OCI-LY7 (cell line): ENCODE results near the gene EPHA1.

Source experiments
- CTCF ChIP-seq: fragments of 200-600 bp; sonication (generic); conservative IDR thresholded peaks from 2 replicates; pipeline ENCODE4 v1.5.1; 2014; ENCODE audit warnings: mild to moderate bottlenecking, antibody characterized with exemption, low read length, moderate library complexity, mixed read lengths
- EZH2phosphoT487 ChIP-seq: fragments of 200-600 bp; sonication (generic); IDR thresholded peaks from 2 replicates; pipeline ENCODE4 v1.6.1; 2018; ENCODE audit warnings: low read depth, borderline replicate concordance, mild to moderate bottlenecking, mixed run types, antibody characterized with exemption, low read length, moderate library complexity, mixed read lengths

DNA sequence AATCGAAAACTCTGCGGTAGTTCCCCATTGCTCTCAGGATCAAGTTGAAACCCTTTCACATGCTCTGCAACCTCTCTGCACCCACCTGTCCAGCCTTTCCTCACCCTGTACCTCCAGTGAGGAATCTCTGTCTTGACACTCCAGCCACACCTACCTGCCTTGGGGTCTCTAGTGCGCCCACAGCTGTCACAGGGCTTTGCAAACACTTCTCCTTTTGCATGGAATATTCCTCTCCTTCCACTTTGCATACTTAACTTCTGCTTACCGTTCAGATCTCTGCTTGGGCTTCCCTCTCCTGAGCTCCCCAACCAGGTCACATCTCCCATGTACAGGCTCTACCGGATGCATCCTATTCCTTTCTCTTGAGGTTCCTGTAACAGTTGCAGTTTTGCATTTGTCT, 34.1 kb downstream of the EPHA1 start:
- TF ChIP-seq CTCF = no peak
- TF ChIP-seq EZH2phosphoT487 = no peak
